OCI-LY3 (cell line): ENCODE data around the gene INTS15.

Source experiments
- CTCF ChIP-seq: fragments of 200-600, 300-600 bp; sonication (generic); IDR thresholded peaks from 2 replicates; pipeline ENCODE4 v1.5.1; 2014; ENCODE audit warnings: antibody characterized with exemption, low read length, low read depth
- EZH2phosphoT487 ChIP-seq: fragments of 200-600 bp; shearing (Covaris generic); IDR thresholded peaks from 2 replicates; pipeline ENCODE4 v1.6.1; 2018; ENCODE audit warnings: antibody characterized with exemption, mixed run types, low read depth

DNA sequence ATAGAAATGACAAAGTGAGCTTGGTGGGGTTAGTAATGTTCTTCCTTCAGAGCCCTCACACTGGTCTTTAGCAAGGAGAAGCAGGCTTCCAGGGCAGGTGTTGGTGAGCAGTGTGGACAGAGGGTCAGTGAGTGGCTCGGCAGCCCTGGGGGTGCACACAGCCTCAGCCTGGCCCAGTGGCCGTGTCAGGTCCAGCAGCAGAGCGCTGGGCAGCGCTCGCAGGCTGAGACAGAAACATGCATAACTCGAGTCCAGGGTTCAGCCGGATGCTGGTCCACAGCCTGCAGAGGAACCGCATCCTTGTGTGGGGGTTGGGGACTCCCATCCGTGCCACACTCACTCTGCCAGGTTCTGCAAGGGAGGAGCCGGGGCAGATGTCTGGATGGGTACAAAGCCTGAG, 14.6 kb downstream of the INTS15 start:
- no peak for TF ChIP-seq CTCF
- TF ChIP-seq EZH2phosphoT487 = no peak
